Ovary (tissue), 3 donors: ENCODE data around the gene SLC28A2.

ENCODE experiments used
- EP300 ChIP-seq: sonication (generic); formaldehyde crosslinking; IDR thresholded peaks from one replicate; pipeline ENCODE4 v1.6.1; 2017; ENCODE audit warnings: antibody characterized with exemption
- TF ChIP-seq, protein P1 (sequence below), 3 donors: fragments of 450-650 bp in 2 of 3; fragments of 200-600 bp in 1 of 3; IDR thresholded peaks; one replicate each; pipeline versions ENCODE4 v1.5.1 to v1.8.0; 2016 to 2022; ENCODE audit warnings: antibody characterized with exemption in 3 of 3, mild to moderate bottlenecking in 1 of 3
- donor health status: DM: no; HTN: no; CAD: no.

- TF ChIP-seq, protein P1, sequence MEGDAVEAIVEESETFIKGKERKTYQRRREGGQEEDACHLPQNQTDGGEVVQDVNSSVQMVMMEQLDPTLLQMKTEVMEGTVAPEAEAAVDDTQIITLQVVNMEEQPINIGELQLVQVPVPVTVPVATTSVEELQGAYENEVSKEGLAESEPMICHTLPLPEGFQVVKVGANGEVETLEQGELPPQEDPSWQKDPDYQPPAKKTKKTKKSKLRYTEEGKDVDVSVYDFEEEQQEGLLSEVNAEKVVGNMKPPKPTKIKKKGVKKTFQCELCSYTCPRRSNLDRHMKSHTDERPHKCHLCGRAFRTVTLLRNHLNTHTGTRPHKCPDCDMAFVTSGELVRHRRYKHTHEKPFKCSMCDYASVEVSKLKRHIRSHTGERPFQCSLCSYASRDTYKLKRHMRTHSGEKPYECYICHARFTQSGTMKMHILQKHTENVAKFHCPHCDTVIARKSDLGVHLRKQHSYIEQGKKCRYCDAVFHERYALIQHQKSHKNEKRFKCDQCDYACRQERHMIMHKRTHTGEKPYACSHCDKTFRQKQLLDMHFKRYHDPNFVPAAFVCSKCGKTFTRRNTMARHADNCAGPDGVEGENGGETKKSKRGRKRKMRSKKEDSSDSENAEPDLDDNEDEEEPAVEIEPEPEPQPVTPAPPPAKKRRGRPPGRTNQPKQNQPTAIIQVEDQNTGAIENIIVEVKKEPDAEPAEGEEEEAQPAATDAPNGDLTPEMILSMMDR (IDR thresholded peaks at IDR 0.05), result no peak
- TF ChIP-seq EP300, result no peak
Observed at GRCh38 chr15:45268135-45268534, 16.1 kb downstream of the SLC28A2 start.
